HuH-7 (cell line): Measurements from ENCODE around the gene GCNT1.

Source experiments
- DNase-seq: peaks from one replicate; pipeline ENCODE4 v3.0.0; 2011; ENCODE audit warnings: low spot score

Gene GCNT1

GRCh38 chr9:76534026-76534425 is 75.0 kb downstream of the GCNT1 start:
- no peak for DNase-seq

GRCh38 chr9:76537150-76537646 is 78.2 kb downstream of the GCNT1 start:
- DNase-seq, result no peak

GRCh38 chr9:76539180-76539579 is 80.2 kb downstream of the GCNT1 start:
- DNase-seq, result no peak

GRCh38 chr9:76542360-76542759 is 83.4 kb downstream of the GCNT1 start:
- no peak for DNase-seq

- no peak for DNase-seq
Measured at GRCh38 chr9:76545191-76545590, 86.2 kb downstream of the GCNT1 start.

- no peak for DNase-seq
Measured at GRCh38 chr9:76552181-76552580, 93.2 kb downstream of the GCNT1 start.

GRCh38 chr9:76552751-76553455 is 93.9 kb downstream of the GCNT1 start:
- DNase-seq, result no peak

GRCh38 chr9:76553680-76554079 is 94.7 kb downstream of the GCNT1 start:
- no peak for DNase-seq
